GM19455 (cell line): Measurements from ENCODE around the gene GPR89B.
"Not testable (repeated sequence)": the region's sequence is repeated elsewhere in the genome, so short reads cannot be mapped to it uniquely, and the experiment has no call there.

ENCODE experiments used
- ATAC-seq: cut with Tn5 transposase; IDR thresholded peaks from one replicate; pipeline ENCODE4 v1.9.1; 2021; ENCODE audit not compliant: unreplicated experiment

The GPR89B gene

GRCh38 chr1:147928236-147929132 is at the start of gene GPR89B:
TSS of gene GPR89B (plus strand) at chr1:147928420. CDS start at chr1:147928537, 117 bp downstream.
- ATAC-seq, result peak; percentile 97

GRCh38 chr1:147879911-147880310 is 48.3 kb upstream of the GPR89B start:
- ATAC-seq, result no peak

- no peak for ATAC-seq
Measured at GRCh38 chr1:147882535-147882934, 45.7 kb upstream of the GPR89B start.

- peak; percentile 59 for ATAC-seq
Measured at GRCh38 chr1:147890177-147890790, 37.9 kb upstream of the GPR89B start.

GRCh38 chr1:147891088-147891487 is 37.1 kb upstream of the GPR89B start:
- ATAC-seq, result no peak

GRCh38 chr1:147892216-147892615 is 36.0 kb upstream of the GPR89B start:
- no peak for ATAC-seq

GRCh38 chr1:147892731-147893214 is 35.4 kb upstream of the GPR89B start:
- no peak for ATAC-seq

GRCh38 chr1:147895123-147895522 is 33.1 kb upstream of the GPR89B start:
- ATAC-seq, result no peak

- no peak for ATAC-seq
Measured at GRCh38 chr1:147897029-147897752, 31.0 kb upstream of the GPR89B start.

- no peak for ATAC-seq
Measured at GRCh38 chr1:147897789-147898188, 30.4 kb upstream of the GPR89B start.

GRCh38 chr1:147902253-147902845 is 25.9 kb upstream of the GPR89B start, which contains the start of gene GJA8:
TSS of gene GJA8 (plus strand) at chr1:147902795. CDS start at chr1:147907956, 5,161 bp downstream.
- no peak for ATAC-seq

GRCh38 chr1:147904726-147905125 is 23.5 kb upstream of the GPR89B start:
- ATAC-seq, result no peak

GRCh38 chr1:147907786-147908509 is 20.3 kb upstream of the GPR89B start:
- no peak for ATAC-seq

- ATAC-seq, result no peak
Measured at GRCh38 chr1:147912553-147912952, 15.7 kb upstream of the GPR89B start.

GRCh38 chr1:147913362-147913942 is 14.8 kb upstream of the GPR89B start:
- no peak for ATAC-seq

- no peak for ATAC-seq
Measured at GRCh38 chr1:147919896-147920295, 8.3 kb upstream of the GPR89B start.

- no peak for ATAC-seq
Measured at GRCh38 chr1:147924813-147925212, 3.4 kb upstream of the GPR89B start.

- ATAC-seq, result not testable (repeated sequence)
Measured at GRCh38 chr1:147927215-147927614, 1.0 kb upstream of the GPR89B start.

- not testable (repeated sequence) for ATAC-seq
Measured at GRCh38 chr1:147927689-147928088, 531 bp upstream of the GPR89B start.

GRCh38 chr1:147931137-147931536 is 2.9 kb downstream of the GPR89B start:
- not testable (repeated sequence) for ATAC-seq
